Sigmoid colon (tissue), 4 donors: Measurements from ENCODE around the gene THAP12.

Experiments
- EP300 ChIP-seq, 4 donors: sonication (generic); formaldehyde crosslinking; IDR thresholded peaks; one replicate each; pipeline ENCODE4 v1.6.1; 2017; ENCODE audit warnings: antibody characterized with exemption in 4 of 4
- POLR2A ChIP-seq, 2 donors: fragments of 450-650 bp; IDR thresholded peaks; one replicate each; pipeline ENCODE4 v1.6.1; 2016; ENCODE audit warnings: antibody characterized with exemption in 2 of 2, mild to moderate bottlenecking in 2 of 2, moderate library complexity in 2 of 2
- TF ChIP-seq, protein P1 (sequence below), 4 experiments: fragments of 450-650 bp in 3 of 4; fragments of 200-600 bp in 1 of 4; IDR thresholded peaks; one replicate each; pipeline ENCODE4 v1.5.1; 2016 to 2019; ENCODE audit warnings: antibody characterized with exemption in 4 of 4, mild to moderate bottlenecking in 3 of 4, moderate library complexity in 2 of 4

- TF ChIP-seq EP300 (IDR thresholded peaks at IDR 0.05) (no peak), POLR2A (IDR thresholded peaks at IDR 0.05) (no peak)
- TF ChIP-seq, protein P1, sequence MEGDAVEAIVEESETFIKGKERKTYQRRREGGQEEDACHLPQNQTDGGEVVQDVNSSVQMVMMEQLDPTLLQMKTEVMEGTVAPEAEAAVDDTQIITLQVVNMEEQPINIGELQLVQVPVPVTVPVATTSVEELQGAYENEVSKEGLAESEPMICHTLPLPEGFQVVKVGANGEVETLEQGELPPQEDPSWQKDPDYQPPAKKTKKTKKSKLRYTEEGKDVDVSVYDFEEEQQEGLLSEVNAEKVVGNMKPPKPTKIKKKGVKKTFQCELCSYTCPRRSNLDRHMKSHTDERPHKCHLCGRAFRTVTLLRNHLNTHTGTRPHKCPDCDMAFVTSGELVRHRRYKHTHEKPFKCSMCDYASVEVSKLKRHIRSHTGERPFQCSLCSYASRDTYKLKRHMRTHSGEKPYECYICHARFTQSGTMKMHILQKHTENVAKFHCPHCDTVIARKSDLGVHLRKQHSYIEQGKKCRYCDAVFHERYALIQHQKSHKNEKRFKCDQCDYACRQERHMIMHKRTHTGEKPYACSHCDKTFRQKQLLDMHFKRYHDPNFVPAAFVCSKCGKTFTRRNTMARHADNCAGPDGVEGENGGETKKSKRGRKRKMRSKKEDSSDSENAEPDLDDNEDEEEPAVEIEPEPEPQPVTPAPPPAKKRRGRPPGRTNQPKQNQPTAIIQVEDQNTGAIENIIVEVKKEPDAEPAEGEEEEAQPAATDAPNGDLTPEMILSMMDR (IDR thresholded peaks at IDR 0.05): no peak
These were observed 13.5 kb upstream of the THAP12 start for GRCh38 chr11:76394411-76394810.
